GM19438 (cell line): ENCODE results near the gene TWSG1.

Experiments
- ATAC-seq: cut with Tn5 transposase; IDR thresholded peaks from one replicate; pipeline ENCODE4 v1.9.1; 2021; ENCODE audit warnings: low read depth; ENCODE audit not compliant: unreplicated experiment

TWSG1 gene

GRCh38 chr18:9334329-9334972 lies at the start of gene TWSG1:
TSS of gene TWSG1 (plus strand) at chr18:9334773. CDS start at chr18:9337230, 2,457 bp downstream.
- ATAC-seq = peak; percentile 79

DNA sequence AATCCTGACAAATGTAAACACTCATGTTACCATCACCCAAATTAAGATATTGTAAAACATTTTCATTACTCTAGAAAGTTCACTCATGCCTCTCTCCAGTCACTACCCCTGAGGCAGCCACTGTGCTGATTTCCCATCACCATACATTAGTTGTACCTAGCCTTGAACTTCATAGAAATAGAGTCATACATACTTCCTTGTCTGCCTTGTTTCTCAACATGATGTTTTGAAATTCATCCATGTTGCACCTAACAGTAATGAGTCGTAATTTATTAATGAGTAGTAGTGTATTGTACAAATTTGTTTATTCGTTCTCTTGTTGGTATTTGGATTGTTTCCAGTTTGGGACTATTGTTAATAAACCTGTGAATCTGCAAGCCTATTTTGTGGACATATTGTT lies 49.0 kb upstream of the TWSG1 start:
- no peak for ATAC-seq

- ATAC-seq = no peak
These were observed 47.5 kb upstream of the TWSG1 start for GRCh38 chr18:9287036-9287435.

DNA sequence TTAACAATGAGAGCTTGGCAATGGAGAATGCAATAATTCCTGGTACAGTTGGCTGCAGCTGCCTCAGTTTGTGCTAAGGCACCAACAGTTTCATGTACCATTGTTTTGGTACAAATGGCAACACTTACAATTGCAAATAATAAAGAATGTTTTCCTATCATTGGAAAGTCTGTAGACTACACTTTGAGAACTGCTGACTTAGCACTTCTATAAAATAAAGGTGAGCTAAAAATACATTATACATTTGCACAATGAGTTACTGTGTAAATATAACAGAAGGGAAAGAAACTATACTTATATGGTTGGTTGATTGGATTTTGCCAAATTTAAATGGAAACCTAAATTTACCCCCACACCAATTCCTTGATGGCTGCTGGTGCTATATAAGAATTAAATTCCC lies 44.9 kb upstream of the TWSG1 start:
- ATAC-seq = no peak

GRCh38 chr18:9290156-9290555 lies 44.4 kb upstream of the TWSG1 start:
- ATAC-seq = no peak

DNA sequence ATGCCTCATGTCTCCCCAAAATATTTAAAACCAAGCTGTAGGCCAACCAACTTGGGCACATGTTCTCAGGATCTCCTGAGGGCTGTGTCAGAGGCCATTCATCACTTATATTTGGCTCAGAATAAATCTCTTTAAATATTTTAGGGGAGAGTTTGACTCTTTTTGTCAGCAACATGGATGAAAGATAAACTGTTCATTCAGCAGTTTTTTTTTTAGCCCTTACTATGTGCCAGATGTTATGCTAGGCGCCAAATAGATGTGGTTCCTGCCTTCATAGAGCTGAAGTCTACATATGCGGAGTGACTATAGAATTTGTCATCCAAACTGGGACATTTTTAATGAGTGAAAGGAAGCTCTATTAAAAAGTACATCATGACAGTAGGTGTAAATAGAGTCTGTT lies 42.5 kb upstream of the TWSG1 start:
- no peak for ATAC-seq

DNA sequence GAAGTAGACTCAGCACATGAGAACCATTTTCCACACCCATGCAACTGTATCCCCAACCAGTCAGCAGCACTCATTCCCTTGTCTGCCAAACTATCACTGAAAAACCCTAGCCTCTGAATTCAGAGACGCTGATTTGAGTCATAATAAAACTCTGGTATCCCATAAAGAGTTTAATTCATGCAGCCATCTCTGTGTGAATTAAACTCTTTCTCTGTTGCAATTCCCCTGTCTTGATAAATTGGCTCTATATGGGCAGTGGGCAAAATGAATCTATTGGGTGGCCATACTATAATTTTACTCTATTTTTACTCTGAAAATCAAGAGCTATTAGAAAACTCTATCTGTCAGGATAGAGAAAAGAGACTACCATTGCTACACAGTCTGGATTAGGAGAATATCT lies 40.6 kb upstream of the TWSG1 start:
- ATAC-seq = no peak

GRCh38 chr18:9296233-9297006 lies 38.2 kb upstream of the TWSG1 start:
- ATAC-seq = no peak

DNA sequence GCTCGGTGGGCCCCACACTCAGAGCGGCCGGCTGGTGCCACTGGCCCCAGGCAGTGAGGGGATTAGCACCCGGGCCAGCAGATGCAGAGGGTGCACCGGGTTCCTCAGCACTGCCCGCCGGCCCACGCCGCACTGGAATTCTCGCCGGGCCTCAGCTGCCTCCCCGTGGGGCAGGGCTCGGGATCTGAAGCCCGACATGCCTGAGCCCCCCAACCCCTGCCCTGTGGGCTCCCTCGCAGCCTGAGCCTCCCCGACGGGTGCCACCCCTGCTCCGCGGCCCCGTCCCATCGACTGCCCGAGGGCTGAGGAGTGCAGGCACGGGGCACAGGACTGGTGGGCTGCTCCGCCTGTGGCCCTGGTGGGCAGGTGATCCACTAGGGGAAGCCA lies 37.6 kb upstream of the TWSG1 start:
- ATAC-seq = no peak

GRCh38 chr18:9304388-9305070 lies 30.0 kb upstream of the TWSG1 start:
- ATAC-seq = no peak

DNA sequence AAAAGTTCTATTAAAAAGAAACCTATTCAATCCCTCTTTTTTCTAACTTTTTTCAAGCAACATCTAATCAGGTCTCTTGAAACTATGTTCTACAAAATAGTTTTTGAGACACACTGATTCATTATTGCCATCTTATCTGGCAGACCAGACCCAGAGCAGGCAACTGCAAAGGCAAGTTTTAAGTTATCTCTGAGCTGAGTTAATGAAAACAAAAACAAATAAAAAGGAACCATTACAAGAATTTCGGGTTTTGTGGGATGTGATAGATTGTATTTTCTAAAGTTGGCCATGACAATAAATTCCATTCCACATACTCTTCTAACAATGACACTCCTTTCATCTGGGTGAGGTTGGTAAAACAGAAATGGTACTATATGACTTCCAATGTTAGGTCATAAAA lies 15.2 kb upstream of the TWSG1 start:
- ATAC-seq = no peak

DNA sequence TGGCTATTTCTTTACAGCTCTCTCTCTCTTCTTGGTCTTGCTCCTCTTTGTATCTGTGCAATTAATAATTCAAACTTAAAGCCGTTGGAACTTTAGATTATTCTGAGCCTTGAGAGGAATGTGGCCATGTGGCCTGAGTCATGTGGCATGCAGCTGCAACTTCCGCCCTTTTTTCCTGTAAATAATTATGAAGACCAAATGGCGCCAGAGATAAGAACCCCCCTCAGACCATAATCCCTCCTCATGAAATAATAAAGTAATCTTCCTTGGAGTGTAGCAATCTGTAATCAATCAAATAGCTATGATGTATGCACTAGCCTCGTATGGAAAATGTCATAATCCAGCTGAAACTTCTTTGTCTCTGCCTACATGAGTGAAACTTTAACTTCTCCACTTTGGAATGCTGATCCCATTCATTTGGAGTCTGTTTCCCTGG lies 13.5 kb upstream of the TWSG1 start:
- no peak for ATAC-seq

DNA sequence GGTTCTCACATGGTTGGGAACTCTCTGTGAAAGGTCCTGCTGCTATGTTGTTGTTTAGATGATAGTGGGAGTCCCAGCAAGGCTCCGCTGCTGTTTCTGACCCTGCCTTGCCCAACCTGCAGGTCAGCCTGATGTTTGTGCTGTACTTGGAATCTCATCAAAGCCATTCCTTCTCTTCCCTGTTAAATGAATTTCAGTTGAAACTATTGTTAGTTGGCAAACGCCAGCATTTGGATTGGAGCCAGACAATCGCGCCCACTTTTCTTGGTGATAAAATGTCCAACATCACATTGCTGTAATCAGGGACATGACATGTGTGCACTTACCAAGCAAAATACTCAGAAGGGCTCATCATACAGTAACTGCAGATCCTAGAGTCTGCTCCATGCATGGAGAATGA lies 12.8 kb upstream of the TWSG1 start:
- no peak for ATAC-seq

- no peak for ATAC-seq
These were observed 11.8 kb upstream of the TWSG1 start for GRCh38 chr18:9322744-9323143.

DNA sequence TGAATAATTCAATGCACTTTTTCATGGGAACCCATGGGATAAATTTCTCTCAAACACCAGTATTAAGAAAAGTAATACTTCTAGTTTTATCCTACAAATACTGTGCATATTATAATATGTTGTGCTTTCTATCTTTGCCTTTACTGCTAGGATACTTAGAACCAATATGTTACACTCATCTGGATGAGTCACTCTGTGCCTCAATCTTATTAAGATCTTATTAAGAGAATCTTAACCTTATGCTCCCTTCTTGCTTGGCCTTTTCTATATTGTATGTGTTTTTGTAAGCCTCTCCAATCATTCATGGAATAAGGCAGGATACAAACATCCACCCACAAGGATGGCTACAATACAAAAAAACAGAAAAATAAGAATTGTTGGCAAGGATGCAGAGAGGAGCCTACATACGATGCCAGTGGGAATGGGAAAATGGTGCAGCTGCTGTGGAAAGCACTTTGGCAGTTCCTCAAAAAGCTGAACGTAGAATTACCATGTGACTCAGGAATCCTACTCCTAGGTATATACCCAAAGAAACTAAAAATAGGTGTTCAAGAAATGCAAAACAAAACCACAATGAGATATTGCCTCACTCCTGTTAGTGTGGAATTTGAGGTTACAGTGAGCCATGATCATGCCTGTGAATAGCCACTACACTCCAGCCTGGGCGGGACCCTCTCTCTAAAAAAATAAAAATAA lies 10.7 kb upstream of the TWSG1 start:
- ATAC-seq = no peak

DNA sequence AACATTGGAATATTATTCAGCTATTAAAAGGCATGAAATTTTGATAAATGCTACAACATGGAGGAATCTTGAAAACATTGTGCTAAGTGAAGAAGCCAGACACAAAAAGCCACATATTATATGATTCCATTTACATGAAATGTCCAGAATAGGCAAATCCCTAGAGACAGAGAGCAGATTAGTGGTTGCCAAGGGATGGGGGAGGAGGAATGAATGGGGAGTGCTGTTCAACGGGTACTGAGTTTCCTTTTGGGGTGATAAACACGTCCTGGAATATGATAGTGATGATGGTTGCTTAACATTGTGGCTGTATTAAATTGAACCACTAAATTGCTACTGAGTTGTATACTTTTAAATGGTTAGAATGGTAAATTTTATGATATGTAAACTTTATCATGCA lies 8.9 kb upstream of the TWSG1 start:
- no peak for ATAC-seq

- no peak for ATAC-seq
These were observed 5.8 kb upstream of the TWSG1 start for GRCh38 chr18:9328776-9329175.

DNA sequence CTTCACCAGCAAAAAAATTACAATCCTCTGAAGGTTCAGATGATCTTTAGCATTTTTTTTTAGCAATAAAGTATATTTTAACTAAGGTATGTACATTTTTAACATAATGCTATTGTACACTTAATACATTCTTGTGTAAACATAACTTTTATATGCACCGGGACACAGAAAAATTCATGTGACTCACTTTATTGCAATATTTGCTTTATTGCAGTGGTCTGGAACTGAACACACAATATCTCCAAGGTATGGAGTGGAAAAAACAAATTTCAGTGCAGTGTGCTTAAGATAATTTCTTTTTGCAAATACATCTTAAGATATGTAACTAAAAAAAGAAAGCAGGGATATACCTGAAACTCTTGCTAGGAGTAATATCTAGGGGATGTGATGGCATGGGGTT lies 5.1 kb upstream of the TWSG1 start:
- ATAC-seq = no peak

DNA sequence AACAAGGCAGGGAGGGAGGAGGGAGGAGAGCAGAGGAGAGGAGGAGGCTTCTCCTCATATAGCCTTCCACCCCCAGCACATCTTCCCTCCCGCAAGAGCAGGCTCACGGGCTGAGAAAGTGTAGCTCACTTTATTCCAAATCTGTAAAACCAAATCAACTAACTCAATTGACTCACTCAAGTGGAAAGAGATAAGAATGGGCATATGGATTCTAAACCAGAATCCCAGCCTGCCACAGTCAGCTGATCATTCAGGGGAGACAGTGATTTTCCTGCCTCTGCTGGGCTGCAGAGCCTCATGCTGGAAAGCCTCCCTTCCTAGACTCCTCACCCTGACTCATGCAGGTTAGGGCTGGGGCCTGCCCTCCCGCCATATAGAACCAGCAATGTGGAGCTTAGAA lies 4.2 kb upstream of the TWSG1 start:
- ATAC-seq = no peak

DNA sequence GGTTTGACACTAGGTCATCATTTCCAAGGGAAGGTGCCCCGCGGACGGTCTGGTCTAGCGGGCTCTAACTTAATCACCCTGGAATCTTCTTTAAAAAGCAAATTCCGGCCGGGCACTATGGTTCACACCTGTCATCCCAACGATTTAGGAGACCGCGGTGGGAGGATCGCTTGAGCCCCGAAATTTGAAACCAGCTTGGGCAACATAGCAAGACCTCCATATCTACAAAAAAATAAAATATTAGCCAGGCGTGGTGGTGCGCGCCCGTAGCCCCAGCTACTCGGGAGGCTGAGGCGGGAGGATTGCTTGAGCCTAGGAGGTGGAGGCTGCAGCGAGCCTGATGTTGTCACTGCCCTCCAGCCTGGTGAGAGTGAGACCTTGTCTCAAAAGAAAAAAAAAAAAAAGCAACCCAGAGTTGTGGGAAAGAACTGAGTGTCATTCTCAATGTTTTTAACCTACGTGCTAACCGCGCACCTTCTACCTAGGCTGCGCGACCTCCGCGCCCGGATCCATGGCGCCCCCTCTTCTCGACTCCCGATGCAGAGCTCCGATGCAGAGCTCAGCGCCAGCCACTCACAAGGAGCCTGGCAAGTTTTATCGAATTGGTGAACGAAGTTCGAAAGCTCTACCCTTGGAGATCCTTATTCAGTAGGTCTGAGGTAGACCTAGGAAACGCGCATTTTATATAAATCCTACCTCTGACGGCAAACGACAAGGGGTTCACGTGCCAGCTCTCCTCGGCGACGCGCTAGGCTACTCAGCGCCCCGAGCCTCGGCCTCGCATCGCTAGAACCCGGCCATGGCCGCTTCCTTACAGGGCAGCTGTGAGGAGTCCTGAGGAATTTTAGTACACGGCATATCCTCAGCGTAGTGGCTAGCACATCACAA lies 888 bp upstream of the TWSG1 start:
- ATAC-seq = peak; percentile 35
